ENCODE results near the gene NFATC4.

NFATC4 gene

GRCh38 chr14:24422694-24423601 is 55.0 kb downstream of the NFATC4 start:
- Histone ChIP-seq H3K27me3 (ENCODE audit: insufficient read depth, low read length, poor library complexity) (peaks cover 5% of the 10 kb centered on the region), H3K79me2 (ENCODE audit: insufficient read depth, low read length) (no peaks in the 10 kb centered on the region), H3K4me1 (ENCODE audit: insufficient read depth, low read length) (peaks cover 30% of the 10 kb centered on the region), H3K9ac (ENCODE audit: low read depth, low read length) (no peak overlapping the region), H2AFZ (ENCODE audit: low read depth, low read length) (no peak overlapping the region), H3K4me2 (ENCODE audit: insufficient read depth, low read length) (no peak overlapping the region; the same call in 1 of the 2 replicates), H3K27ac (ENCODE audit: low read length) (no peak overlapping the region), H3K9me3 (ENCODE audit: insufficient read depth, low read length, severe bottlenecking) (no peaks in the 10 kb centered on the region), H4K20me1 (ENCODE audit: insufficient read depth, low read length) (no peaks in the 10 kb centered on the region), H3K36me3 (ENCODE audit: insufficient read depth, low read length) (no peaks in the 10 kb centered on the region), H3K4me3 (ENCODE audit: low read depth in 1 of 2, low read length in 2 of 2) (no peak overlapping the region)
- no peak for TF ChIP-seq EZH2 (IDR thresholded peaks at IDR 0.05; ENCODE audit: borderline replicate concordance, low read depth, low read length, severe bottlenecking)
- DNase-seq (no peak), ATAC-seq (ENCODE audit: insufficient read depth, low read depth) (no peak)

- TF ChIP-seq EZH2 (IDR thresholded peaks at IDR 0.05; ENCODE audit: borderline replicate concordance, low read depth, low read length, severe bottlenecking), result no peak
- no peak for TF ChIP-seq CTCF (IDR thresholded peaks at IDR 0.05; ENCODE audit: borderline replicate concordance, extremely low read depth, low read length, poor library complexity, severe bottlenecking)
- Histone ChIP-seq H3K9ac (ENCODE audit: low read depth, low read length) (no peak overlapping the region), H3K4me1 (ENCODE audit: insufficient read depth, low read length) (peaks cover 45% of the 10 kb centered on the region), H3K27ac (ENCODE audit: low read length) (no peak overlapping the region), H3K4me3 (ENCODE audit: low read depth in 1 of 2, low read length in 2 of 2) (no peak overlapping the region), H3K27me3 (ENCODE audit: insufficient read depth, low read length, poor library complexity) (peaks cover 5% of the 10 kb centered on the region), H3K36me3 (ENCODE audit: insufficient read depth, low read length) (peaks cover 2% of the 10 kb centered on the region; the same call in 1 of the 2 replicates), H2AFZ (ENCODE audit: low read depth, low read length) (no peak overlapping the region), H3K9me3 (ENCODE audit: insufficient read depth, low read length, severe bottlenecking) (no peaks in the 10 kb centered on the region), H3K4me2 (ENCODE audit: insufficient read depth, low read length) (no peak overlapping the region), H3K79me2 (ENCODE audit: insufficient read depth, low read length) (peaks cover 17% of the 10 kb centered on the region), H4K20me1 (ENCODE audit: insufficient read depth, low read length) (peaks cover 4% of the 10 kb centered on the region; the same call in 1 of the 2 replicates)
- no peak for ATAC-seq (ENCODE audit: insufficient read depth, low read depth)
- DNase-seq, result no peak
Measured at GRCh38 chr14:24425704-24426103, 57.7 kb downstream of the NFATC4 start.

- Histone ChIP-seq H2AFZ (ENCODE audit: low read depth, low read length) (no peak overlapping the region), H3K4me1 (ENCODE audit: insufficient read depth, low read length) (peaks cover 51% of the 10 kb centered on the region), H3K4me3 (ENCODE audit: low read depth in 1 of 2, low read length in 2 of 2) (no peak overlapping the region), H3K9me3 (ENCODE audit: insufficient read depth, low read length, severe bottlenecking) (no peaks in the 10 kb centered on the region), H3K79me2 (ENCODE audit: insufficient read depth, low read length) (peaks cover 23% of the 10 kb centered on the region), H3K9ac (ENCODE audit: low read depth, low read length) (no peak overlapping the region), H4K20me1 (ENCODE audit: insufficient read depth, low read length) (peaks cover 10% of the 10 kb centered on the region), H3K36me3 (ENCODE audit: insufficient read depth, low read length) (peaks cover 8% of the 10 kb centered on the region; the same call in 1 of the 2 replicates), H3K27me3 (ENCODE audit: insufficient read depth, low read length, poor library complexity) (peaks cover 5% of the 10 kb centered on the region), H3K4me2 (ENCODE audit: insufficient read depth, low read length) (no peak overlapping the region), H3K27ac (ENCODE audit: low read length) (no peak overlapping the region)
- no peak for ATAC-seq (ENCODE audit: insufficient read depth, low read depth)
- no peak for DNase-seq
- no peak for TF ChIP-seq CTCF (IDR thresholded peaks at IDR 0.05; ENCODE audit: borderline replicate concordance, extremely low read depth, low read length, poor library complexity, severe bottlenecking)
- TF ChIP-seq EZH2 (IDR thresholded peaks at IDR 0.05; ENCODE audit: borderline replicate concordance, low read depth, low read length, severe bottlenecking), result no peak
Measured at GRCh38 chr14:24426150-24426911, 58.3 kb downstream of the NFATC4 start.

All from DND-41 (cell line).